ENCODE results near the gene SHE. TPM values are rescaled to one million over a fixed set of nuclear protein-coding genes. Genes with fewer than 3 reads are reported as not detected.

SHE gene
- total and polyA plus RNA-seq, 8 donors, result 17.7 to 25.3 (median 21.2) TPM

DNA sequence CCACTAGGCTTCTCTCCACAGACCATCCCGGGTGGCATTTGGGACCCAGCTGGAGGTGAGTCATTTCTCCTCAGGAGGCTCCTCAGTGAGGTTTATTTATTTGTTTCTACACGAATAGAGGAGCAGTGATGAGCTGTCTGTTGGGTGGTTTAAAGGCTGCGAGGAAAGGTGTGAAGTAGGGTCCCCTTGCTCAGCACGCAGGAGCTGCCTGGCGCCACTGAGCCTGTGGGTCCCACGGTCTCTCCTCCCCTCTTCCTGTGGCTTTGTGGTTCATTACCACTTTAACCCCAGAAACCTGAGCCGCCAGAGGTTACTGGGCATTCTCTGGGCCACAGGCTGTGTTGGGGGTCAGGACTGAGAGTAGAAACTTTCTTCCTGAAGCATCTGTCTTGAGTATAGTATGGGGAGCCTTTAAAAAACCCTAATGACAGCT is 57.2 kb downstream of the SHE start:
- intact Hi-C loops (cut with DNase I), result no loop called here
- Histone ChIP-seq H3K36me3 (peaks cover 0 to 80% of the 10 kb centered on the region in 2 donors), H3K27ac (no peak overlapping the region), H3K9me3 (no peaks in the 10 kb centered on the region), H3K27me3 (no peaks in the 10 kb centered on the region), H3K4me1 (peaks cover 8 to 30% of the 10 kb centered on the region in 2 donors), H3K4me3 (no peak overlapping the region)
- ATAC-seq (no peak), DNase-seq (no peak)
- TF ChIP-seq, protein P1, sequence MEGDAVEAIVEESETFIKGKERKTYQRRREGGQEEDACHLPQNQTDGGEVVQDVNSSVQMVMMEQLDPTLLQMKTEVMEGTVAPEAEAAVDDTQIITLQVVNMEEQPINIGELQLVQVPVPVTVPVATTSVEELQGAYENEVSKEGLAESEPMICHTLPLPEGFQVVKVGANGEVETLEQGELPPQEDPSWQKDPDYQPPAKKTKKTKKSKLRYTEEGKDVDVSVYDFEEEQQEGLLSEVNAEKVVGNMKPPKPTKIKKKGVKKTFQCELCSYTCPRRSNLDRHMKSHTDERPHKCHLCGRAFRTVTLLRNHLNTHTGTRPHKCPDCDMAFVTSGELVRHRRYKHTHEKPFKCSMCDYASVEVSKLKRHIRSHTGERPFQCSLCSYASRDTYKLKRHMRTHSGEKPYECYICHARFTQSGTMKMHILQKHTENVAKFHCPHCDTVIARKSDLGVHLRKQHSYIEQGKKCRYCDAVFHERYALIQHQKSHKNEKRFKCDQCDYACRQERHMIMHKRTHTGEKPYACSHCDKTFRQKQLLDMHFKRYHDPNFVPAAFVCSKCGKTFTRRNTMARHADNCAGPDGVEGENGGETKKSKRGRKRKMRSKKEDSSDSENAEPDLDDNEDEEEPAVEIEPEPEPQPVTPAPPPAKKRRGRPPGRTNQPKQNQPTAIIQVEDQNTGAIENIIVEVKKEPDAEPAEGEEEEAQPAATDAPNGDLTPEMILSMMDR (IDR thresholded peaks at IDR 0.05), result no peak

DNA sequence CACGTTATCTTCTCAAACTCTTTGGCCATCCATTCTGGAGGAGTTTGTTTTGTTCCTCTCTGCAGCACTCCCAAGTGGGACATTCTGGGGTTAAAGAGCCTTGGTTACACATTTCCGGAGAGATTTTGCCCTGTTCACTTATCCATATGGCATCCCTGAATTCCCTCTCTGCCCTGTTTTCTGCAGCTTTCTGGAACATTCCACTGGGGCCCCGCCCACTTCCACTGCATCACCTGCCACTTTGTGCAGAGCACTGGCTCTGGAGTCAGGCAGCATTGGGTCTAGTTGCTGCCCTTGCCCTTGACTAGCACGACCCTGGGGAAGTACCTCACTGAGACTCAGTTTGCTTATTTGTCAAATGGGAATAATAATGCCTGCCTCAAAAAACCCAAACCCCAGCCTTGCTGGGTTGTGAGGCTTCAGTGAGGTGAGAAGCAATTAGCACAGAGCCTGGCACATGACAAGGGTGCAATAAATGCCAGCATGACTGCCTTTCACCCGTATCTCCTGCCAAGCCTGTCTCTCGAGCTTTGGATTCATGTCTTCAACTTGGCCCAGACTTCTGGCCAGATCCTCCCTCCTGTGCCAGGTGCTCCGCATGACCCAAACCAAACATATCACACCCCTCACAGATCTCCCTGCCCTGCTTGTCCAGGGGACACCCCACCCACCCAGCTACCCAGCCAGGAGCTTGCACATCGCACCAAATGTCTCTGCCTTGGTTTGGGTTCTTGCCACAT is 58.8 kb downstream of the SHE start:
- intact Hi-C loops (cut with DNase I), result no loop called here
- TF ChIP-seq, protein P1 (IDR thresholded peaks at IDR 0.05), result no peak

DNA sequence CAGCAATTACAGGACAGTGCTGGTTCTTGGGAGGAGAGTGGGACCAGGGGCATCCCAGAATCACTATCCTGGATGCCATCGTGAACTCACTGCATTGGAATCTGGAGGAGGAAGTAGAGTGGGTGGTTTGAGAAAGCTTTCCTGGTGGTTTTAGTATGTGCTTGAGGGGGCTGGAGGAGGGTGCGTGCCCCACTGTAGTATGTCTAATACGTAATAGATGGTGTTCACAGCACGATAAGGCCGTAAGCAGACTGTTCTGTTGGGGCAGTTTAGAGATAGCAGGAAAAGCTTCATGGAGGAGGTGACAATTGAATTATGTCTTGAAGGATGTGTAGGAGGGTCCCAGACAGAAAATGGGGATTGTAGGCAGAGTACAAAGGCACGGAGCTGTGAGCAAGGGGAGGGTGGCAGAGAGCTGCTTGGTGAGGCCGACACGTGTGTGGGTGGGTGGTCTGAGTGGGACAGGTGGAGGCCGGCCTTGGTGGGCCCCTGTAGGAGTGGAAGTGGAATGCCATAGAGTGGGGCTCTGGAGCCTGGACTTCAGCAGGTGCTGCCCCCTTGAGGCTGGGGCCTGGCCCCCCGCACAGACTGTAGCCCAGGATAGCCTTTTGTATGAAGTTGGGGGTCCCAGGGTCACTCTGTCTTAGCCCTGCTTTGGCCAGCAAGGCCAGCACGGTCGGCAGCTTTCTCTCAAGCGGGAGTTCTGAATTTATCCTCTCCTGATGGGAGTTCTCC is 60.0 kb downstream of the SHE start:
- Histone ChIP-seq H3K4me3 (no peak overlapping the region), H3K27ac (peak overlapping the region; percentile 33 to 36), H3K9me3 (no peaks in the 10 kb centered on the region), H3K27me3 (no peaks in the 10 kb centered on the region), H3K36me3 (peaks cover 0 to 81% of the 10 kb centered on the region in 2 donors), H3K4me1 (peaks cover 11 to 41% of the 10 kb centered on the region in 2 donors)
- ATAC-seq (peak; percentile 43), DNase-seq (no peak)
- TF ChIP-seq, protein P1 (IDR thresholded peaks at IDR 0.05), result no peak
- intact Hi-C loops (cut with DNase I), result no loop called here

More for the DNA sequence above, 58.8 kb downstream of the SHE start:
- H3K27me3 ChIP-seq, result no peaks in the 10 kb centered on the region
- peak overlapping the region in 1 of 2 donors; percentile 36 for H3K27ac ChIP-seq
- H3K4me3 ChIP-seq, result no peak overlapping the region
- H3K9me3 ChIP-seq, result no peaks in the 10 kb centered on the region
- peaks cover 11 to 41% of the 10 kb centered on the region in 2 donors for H3K4me1 ChIP-seq
- H3K36me3 ChIP-seq, result peaks cover 0 to 78% of the 10 kb centered on the region in 2 donors
- DNase-seq (no peak), ATAC-seq (no peak)

GRCh38 chr1:154441241-154441888 is 60.8 kb downstream of the SHE start:
- no peak for ATAC-seq
- intact Hi-C loops (cut with DNase I), result no loop called here
- DNase-seq, result no peak
- peaks cover 11 to 41% of the 10 kb centered on the region in 2 donors for H3K4me1 ChIP-seq
- peak overlapping the region; percentile 33 to 36 for H3K27ac ChIP-seq
- H3K36me3 ChIP-seq, result peaks cover 0 to 83% of the 10 kb centered on the region in 2 donors
- no peak overlapping the region for H3K4me3 ChIP-seq
- no peaks in the 10 kb centered on the region for H3K27me3 ChIP-seq
- no peaks in the 10 kb centered on the region for H3K9me3 ChIP-seq
- TF ChIP-seq, protein P1 (IDR thresholded peaks at IDR 0.05), result no peak
